ENCODE results near the gene GHSR.

- TF ChIP-seq CTCF (IDR thresholded peaks at IDR 0.05) (no peak), EP300 (IDR thresholded peaks at IDR 0.05) (no peak), POLR2A (IDR thresholded peaks at IDR 0.05) (no peak), POLR2AphosphoS5 (IDR thresholded peaks at IDR 0.05) (no peak)
Observed at GRCh38 chr3:172466553-172467130, 18.4 kb upstream of the GHSR start.
